Ishikawa (cell line): ENCODE data around the gene CADM1.

ENCODE experiments used
- CEBPB ChIP-seq: IDR thresholded peaks from 2 replicates; pipeline ENCODE4 v1.6.1; 2012
- EP300 ChIP-seq: IDR thresholded peaks from 2 replicates; pipeline ENCODE4 v1.6.1; 2012; ENCODE audit warnings: borderline replicate concordance
- YY1 ChIP-seq: IDR thresholded peaks from 2 replicates; pipeline ENCODE4 v1.6.1; 2012; ENCODE audit warnings: low read depth

DNA sequence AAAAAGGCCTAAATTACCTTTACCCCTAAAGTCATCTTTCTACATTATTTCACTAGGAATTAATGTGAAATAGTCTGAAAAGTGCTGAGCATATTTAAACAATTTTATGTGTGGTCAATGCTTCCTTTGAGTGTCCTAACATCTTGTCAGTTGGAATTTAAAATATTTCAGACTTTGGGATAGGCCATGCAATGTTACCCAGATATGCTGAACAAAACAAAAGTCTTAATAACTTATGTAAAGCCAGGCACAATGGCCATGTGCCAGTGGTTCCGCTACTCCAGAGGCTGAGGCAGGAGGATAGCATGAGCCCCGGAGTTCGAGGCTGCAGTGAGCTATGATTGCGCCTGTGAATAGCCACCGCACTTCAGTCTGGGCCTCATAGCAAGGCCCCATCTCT is 137.4 kb downstream of the CADM1 start:
- TF ChIP-seq YY1 (no peak), EP300 (no peak), CEBPB (no peak)
